Liver (tissue), 9 donors: Measurements from ENCODE around the gene ARID5B. TPM values are rescaled to one million over a fixed set of nuclear protein-coding genes. Genes with fewer than 3 reads are reported as not detected.

Experiments used
- DNase-seq: peaks from one replicate; pipeline ENCODE4 v3.0.0-alpha.2; 2017; ENCODE audit warnings: low spot score
- H3K27ac ChIP-seq, 2 donors: one replicate each; pipeline ENCODE4 v1.7.0; 2013; ENCODE audit warnings: inconsistent platforms in 2 of 2, low read length in 2 of 2, control low read depth in 1 of 2, low read depth in 1 of 2, mild to moderate bottlenecking in 1 of 2
- H3K27me3 ChIP-seq, 4 donors: one replicate each; pipeline versions ENCODE4 v1.6.1 to v1.7.0; 2013; ENCODE audit warnings: low read length in 3 of 4, inconsistent platforms in 1 of 4, mild to moderate bottlenecking in 1 of 4, moderate library complexity in 1 of 4; ENCODE audit not compliant: control insufficient read depth in 4 of 4, insufficient read depth in 4 of 4
- H3K36me3 ChIP-seq, 4 donors: one replicate each; pipeline versions ENCODE4 v1.6.1 to v1.7.0; 2013; ENCODE audit warnings: low read length in 3 of 4, mild to moderate bottlenecking in 3 of 4, low read depth in 1 of 4, moderate library complexity in 1 of 4; ENCODE audit not compliant: control insufficient read depth in 4 of 4, insufficient read depth in 3 of 4
- H3K4me1 ChIP-seq, 4 donors: one replicate each; pipeline versions ENCODE4 v1.6.1 to v1.7.0; 2013; ENCODE audit warnings: low read length in 3 of 4, mild to moderate bottlenecking in 3 of 4, moderate library complexity in 1 of 4; ENCODE audit not compliant: control insufficient read depth in 4 of 4, insufficient read depth in 4 of 4
- H3K4me3 ChIP-seq, 3 donors: one replicate each; pipeline versions ENCODE4 v1.6.1 to v1.7.0; 2013; ENCODE audit warnings: low read length in 3 of 3, control low read depth in 1 of 3, low read depth in 1 of 3, mild to moderate bottlenecking in 1 of 3
- H3K9ac ChIP-seq, 2 donors: one replicate each; pipeline ENCODE4 v1.7.0; 2013; ENCODE audit warnings: low read length in 2 of 2, mild to moderate bottlenecking in 2 of 2, moderate library complexity in 2 of 2, control low read depth in 1 of 2, low read depth in 1 of 2
- H3K9me3 ChIP-seq, 4 donors: one replicate each; pipeline versions ENCODE4 v1.6.1 to v1.7.0; 2013; ENCODE audit warnings: low read length in 3 of 4; ENCODE audit not compliant: control insufficient read depth in 4 of 4
- CTCF ChIP-seq: fragments of 150-350 bp; IDR thresholded peaks from 2 replicates; pipeline ENCODE4 v1.5.1; 2017; ENCODE audit warnings: improper control_type of control experiment, low read depth, low read length; ENCODE audit not compliant: missing input control
- FOXA1 ChIP-seq: IDR thresholded peaks from 2 replicates; pipeline ENCODE4 v1.6.1; 2016; ENCODE audit warnings: antibody characterized with exemption
- FOXA2 ChIP-seq: IDR thresholded peaks from 2 replicates; pipeline ENCODE4 v1.6.1; 2016; ENCODE audit warnings: antibody characterized with exemption
- GABPA ChIP-seq, 2 donors: IDR thresholded peaks in 1 of 2; conservative IDR thresholded peaks in 1 of 2; 2 replicates each; pipeline ENCODE4 v1.6.1; 2016; ENCODE audit warnings: antibody characterized with exemption in 2 of 2, mild to moderate bottlenecking in 1 of 2, moderate library complexity in 1 of 2
- HNF4G ChIP-seq: IDR thresholded peaks from 2 replicates; pipeline ENCODE4 v1.6.1; 2016; ENCODE audit warnings: antibody characterized with exemption
- JUND ChIP-seq, 2 donors: IDR thresholded peaks; 2 replicates each; pipeline ENCODE4 v1.6.1; 2016; ENCODE audit warnings: antibody characterized with exemption in 2 of 2
- MAX ChIP-seq: IDR thresholded peaks from 2 replicates; pipeline ENCODE4 v1.6.1; 2016; ENCODE audit warnings: antibody characterized with exemption
- RAD21 ChIP-seq, 2 donors: IDR thresholded peaks; 2 replicates each; pipeline ENCODE4 v1.6.1; 2016; ENCODE audit warnings: antibody characterized with exemption in 2 of 2, mild to moderate bottlenecking in 2 of 2
- REST ChIP-seq: IDR thresholded peaks from 2 replicates; pipeline ENCODE4 v1.6.1; 2016; ENCODE audit warnings: antibody characterized with exemption, mild to moderate bottlenecking
- RXRA ChIP-seq, 2 donors: IDR thresholded peaks; 2 replicates each; pipeline ENCODE4 v1.6.1; 2017 to 2018; ENCODE audit warnings: antibody characterized with exemption in 2 of 2, mild to moderate bottlenecking in 1 of 2
- TAF1 ChIP-seq: conservative IDR thresholded peaks from 2 replicates; pipeline ENCODE4 v1.6.1; 2016; ENCODE audit warnings: antibody characterized with exemption, mild to moderate bottlenecking
- YY1 ChIP-seq: IDR thresholded peaks from 2 replicates; pipeline ENCODE4 v1.6.1; 2016; ENCODE audit warnings: antibody characterized with exemption, mild to moderate bottlenecking
- WGBS: extraction: QIAGEN DNeasy Blood & Tissue Kit; methylation state at CpG from one replicate; pipeline ENCODE4 v1.1.7; 2013; 5-methylcytosine and 5-hydroxymethylcytosine counted together
- polyA plus RNA-seq, 2 donors: library from polyadenylated mRNA; stranded (reverse) in 1 of 2; unstranded in 1 of 2; fragments of 200-250 nt in 1 of 2; fragments of >200 nt in 1 of 2; fragmentation: Nextera tagmentation in 1 of 2; extraction: Ambion mirVana in 1 of 2; gene quantifications; one replicate each; pipeline versions ENCODE4 v1.2.1 to v1.2.3, GENCODE V29; 2013 to 2015
- total RNA-seq, 2 donors: library from RNA; depleted of rRNA; stranded (reverse); fragments of >200 nt; gene quantifications; one replicate each; pipeline ENCODE4 v1.2.3, GENCODE V29; 2014
- TF ChIP-seq, protein P1 (sequence below): IDR thresholded peaks from 2 replicates; pipeline ENCODE4 v1.6.1; 2016; ENCODE audit warnings: antibody characterized with exemption
- TF ChIP-seq, protein P2 (sequence below): IDR thresholded peaks from 2 replicates; pipeline ENCODE4 v1.6.1; 2016; ENCODE audit warnings: antibody characterized with exemption
- donor health status: healthy.
- donor health status: healthy.
- donor health status: healthy.
- donor health status: healthy.
- donor health status: healthy.

Gene ARID5B
- total and polyA plus RNA-seq, 4 donors, result 1.3 to 6.4 (median 5.2) TPM

GRCh38 chr10:62025134-62025794 lies 123.8 kb downstream of the ARID5B start:
- no peaks in the 10 kb centered on the region for H3K27me3 ChIP-seq
- no peaks in the 10 kb centered on the region for H3K36me3 ChIP-seq
- no peak overlapping the region for H3K27ac ChIP-seq
- H3K4me1 ChIP-seq, result peaks cover 4 to 19% (median 10%) of the 10 kb centered on the region in 4 donors
- no peaks in the 10 kb centered on the region for H3K9me3 ChIP-seq
- H3K9ac ChIP-seq, result no peak overlapping the region
- H3K4me3 ChIP-seq, result no peak overlapping the region
- WGBS, result 90% methylated on average over 4 of the region's 4 CpGs
- no peak for DNase-seq
- TF ChIP-seq YY1, result no peak

DNA sequence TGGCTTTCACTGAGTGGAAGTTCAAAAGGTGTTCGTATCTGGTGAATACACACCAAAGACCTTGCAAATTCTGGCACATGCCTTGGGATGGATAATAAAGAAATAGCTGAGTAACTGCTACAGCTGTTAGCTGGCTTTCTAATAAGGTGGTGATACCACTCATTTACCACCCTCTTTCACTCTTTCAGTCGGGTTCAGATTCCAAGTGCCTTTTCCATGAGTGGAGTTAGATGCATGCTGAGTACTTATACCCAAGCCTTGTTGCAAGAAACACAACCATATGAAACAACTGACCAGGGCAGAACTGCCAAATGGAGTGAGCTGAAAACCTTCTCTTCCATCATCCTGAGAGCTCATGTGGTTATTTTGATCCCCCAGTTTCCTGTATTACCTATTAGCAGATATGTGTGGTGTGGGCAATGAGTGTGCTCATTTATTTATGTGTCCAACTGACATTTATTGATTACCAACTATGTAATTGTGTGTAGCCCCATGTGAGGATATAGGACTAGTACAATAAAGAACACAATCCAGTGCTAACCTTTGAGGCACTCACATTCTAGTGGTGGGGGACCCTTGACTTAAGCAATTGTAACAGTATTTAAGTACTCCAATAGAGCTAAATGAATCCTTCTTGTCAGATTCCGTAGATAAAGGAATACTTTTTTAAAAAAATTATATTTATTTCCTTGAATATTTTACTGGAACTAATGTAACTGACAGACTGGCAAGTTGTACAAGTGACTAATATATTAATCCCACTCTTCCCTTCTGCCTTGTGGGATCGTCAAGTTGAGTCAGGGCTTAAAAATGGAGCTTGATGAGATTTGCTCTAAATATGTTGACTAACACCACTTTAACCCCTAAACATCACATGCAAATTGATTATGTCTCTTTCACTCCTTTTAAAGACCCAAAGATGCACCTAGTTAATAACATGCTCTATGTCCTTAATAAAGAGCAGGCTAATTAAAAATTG lies 124.7 kb downstream of the ARID5B start:
- no peaks in the 10 kb centered on the region for H3K9me3 ChIP-seq
- no peak overlapping the region for H3K27ac ChIP-seq
- H3K27me3 ChIP-seq, result no peaks in the 10 kb centered on the region
- no peak overlapping the region for H3K9ac ChIP-seq
- TF ChIP-seq FOXA1, result no peak
- TF ChIP-seq, protein P1, sequence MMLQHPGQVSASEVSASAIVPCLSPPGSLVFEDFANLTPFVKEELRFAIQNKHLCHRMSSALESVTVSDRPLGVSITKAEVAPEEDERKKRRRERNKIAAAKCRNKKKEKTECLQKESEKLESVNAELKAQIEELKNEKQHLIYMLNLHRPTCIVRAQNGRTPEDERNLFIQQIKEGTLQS, result no peak
- no peak for TF ChIP-seq YY1
- TF ChIP-seq RXRA (IDR thresholded peaks at IDR 0.05), result no peak
- TF ChIP-seq GABPA (IDR thresholded peaks at IDR 0.05 in 1 of 2, conservative IDR thresholded peaks at IDR 0.05 in 1 of 2), result no peak
- TF ChIP-seq JUND (IDR thresholded peaks at IDR 0.05), result no peak
- TF ChIP-seq FOXA2, result no peak
- no peak for TF ChIP-seq REST
- no peak for TF ChIP-seq HNF4G
- no peak for TF ChIP-seq RAD21 (IDR thresholded peaks at IDR 0.05)
- no peak for TF ChIP-seq CTCF
- TF ChIP-seq, protein P2, sequence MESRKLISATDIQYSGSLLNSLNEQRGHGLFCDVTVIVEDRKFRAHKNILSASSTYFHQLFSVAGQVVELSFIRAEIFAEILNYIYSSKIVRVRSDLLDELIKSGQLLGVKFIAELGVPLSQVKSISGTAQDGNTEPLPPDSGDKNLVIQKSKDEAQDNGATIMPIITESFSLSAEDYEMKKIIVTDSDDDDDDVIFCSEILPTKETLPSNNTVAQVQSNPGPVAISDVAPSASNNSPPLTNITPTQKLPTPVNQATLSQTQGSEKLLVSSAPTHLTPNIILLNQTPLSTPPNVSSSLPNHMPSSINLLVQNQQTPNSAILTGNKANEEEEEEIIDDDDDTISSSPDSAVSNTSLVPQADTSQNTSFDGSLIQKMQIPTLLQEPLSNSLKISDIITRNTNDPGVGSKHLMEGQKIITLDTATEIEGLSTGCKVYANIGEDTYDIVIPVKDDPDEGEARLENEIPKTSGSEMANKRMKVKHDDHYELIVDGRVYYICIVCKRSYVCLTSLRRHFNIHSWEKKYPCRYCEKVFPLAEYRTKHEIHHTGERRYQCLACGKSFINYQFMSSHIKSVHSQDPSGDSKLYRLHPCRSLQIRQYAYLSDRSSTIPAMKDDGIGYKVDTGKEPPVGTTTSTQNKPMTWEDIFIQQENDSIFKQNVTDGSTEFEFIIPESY, result no peak
- no peak for TF ChIP-seq TAF1
- TF ChIP-seq MAX, result no peak
- no peak for DNase-seq
- no peaks in the 10 kb centered on the region for H3K36me3 ChIP-seq
- no peak overlapping the region for H3K4me3 ChIP-seq
- peaks cover 3 to 19% (median 10%) of the 10 kb centered on the region in 4 donors for H3K4me1 ChIP-seq
- 92% methylated on average over 4 of the region's 4 CpGs for WGBS
